ENCODE measurements around the gene AFMID.

GRCh38 chr17:78255029-78255656, 68.0 kb downstream of the AFMID start:
- TF ChIP-seq JAZF1 (CRISPR knock-in tag; IDR thresholded peaks at IDR 0.05) (no peak), CBFB (CRISPR knock-in tag; IDR thresholded peaks at IDR 0.05; ENCODE audit: low read depth) (no peak), TP53 (CRISPR knock-in tag; IDR thresholded peaks at IDR 0.05) (no peak), CREB1 (CRISPR knock-in tag; IDR thresholded peaks at IDR 0.05) (no peak), STAT6 (CRISPR knock-in tag; conservative IDR thresholded peaks at IDR 0.05; ENCODE audit: low read depth) (no peak), FOXP4 (CRISPR knock-in tag; IDR thresholded peaks at IDR 0.05) (no peak)
- TF ChIP-seq, protein P1, sequence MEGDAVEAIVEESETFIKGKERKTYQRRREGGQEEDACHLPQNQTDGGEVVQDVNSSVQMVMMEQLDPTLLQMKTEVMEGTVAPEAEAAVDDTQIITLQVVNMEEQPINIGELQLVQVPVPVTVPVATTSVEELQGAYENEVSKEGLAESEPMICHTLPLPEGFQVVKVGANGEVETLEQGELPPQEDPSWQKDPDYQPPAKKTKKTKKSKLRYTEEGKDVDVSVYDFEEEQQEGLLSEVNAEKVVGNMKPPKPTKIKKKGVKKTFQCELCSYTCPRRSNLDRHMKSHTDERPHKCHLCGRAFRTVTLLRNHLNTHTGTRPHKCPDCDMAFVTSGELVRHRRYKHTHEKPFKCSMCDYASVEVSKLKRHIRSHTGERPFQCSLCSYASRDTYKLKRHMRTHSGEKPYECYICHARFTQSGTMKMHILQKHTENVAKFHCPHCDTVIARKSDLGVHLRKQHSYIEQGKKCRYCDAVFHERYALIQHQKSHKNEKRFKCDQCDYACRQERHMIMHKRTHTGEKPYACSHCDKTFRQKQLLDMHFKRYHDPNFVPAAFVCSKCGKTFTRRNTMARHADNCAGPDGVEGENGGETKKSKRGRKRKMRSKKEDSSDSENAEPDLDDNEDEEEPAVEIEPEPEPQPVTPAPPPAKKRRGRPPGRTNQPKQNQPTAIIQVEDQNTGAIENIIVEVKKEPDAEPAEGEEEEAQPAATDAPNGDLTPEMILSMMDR (IDR thresholded peaks at IDR 0.05) = no peak
- TF ChIP-seq, protein P2, sequence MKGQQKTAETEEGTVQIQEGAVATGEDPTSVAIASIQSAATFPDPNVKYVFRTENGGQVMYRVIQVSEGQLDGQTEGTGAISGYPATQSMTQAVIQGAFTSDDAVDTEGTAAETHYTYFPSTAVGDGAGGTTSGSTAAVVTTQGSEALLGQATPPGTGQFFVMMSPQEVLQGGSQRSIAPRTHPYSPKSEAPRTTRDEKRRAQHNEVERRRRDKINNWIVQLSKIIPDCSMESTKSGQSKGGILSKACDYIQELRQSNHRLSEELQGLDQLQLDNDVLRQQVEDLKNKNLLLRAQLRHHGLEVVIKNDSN (CRISPR knock-in tag; IDR thresholded peaks at IDR 0.05) = no peak
- TF ChIP-seq, protein P3, sequence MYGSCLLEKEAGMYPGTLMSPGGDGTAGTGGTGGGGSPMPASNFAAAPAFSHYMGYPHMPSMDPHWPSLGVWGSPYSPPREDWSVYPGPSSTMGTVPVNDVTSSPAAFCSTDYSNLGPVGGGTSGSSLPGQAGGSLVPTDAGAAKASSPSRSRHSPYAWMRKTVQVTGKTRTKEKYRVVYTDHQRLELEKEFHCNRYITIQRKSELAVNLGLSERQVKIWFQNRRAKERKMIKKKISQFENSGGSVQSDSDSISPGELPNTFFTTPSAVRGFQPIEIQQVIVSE (CRISPR knock-in tag; IDR thresholded peaks at IDR 0.05; ENCODE audit: borderline replicate concordance) = no peak
